HepG2 (cell line): ENCODE measurements around the gene IFI30. TPM values are rescaled to one million over a fixed set of nuclear protein-coding genes. Genes with fewer than 3 reads are reported as not detected.

Source experiments
- ATAC-seq: fragments of 200-7000 bp; cut with Tn5 transposase; 3 replicates; pipeline ENCODE4 v1.9.1; 2020; ENCODE audit warnings: mild to moderate bottlenecking, moderate library complexity
- BruUV-seq: library from RNA; stranded (reverse); fragments of 400-500 nt; replicated peaks from 2 replicates; lab custom pipeline; 2021; lab: Mats Ljungman, UMichigan
- CTCF ChIA-PET: fragments of 300-600 bp; formaldehyde crosslinking; extraction: SDS; loops from one replicate; lab custom pipeline; 2021; ENCODE audit warnings: low total read pairs, inconsistent platforms, low intra/inter-chr PET ratio; lab: Yijun Ruan, JAX
- POLR2A ChIA-PET: fragments of 350-600 bp; sonication (Branson Sonifier 250); formaldehyde crosslinking; loops from one replicate; lab custom pipeline; 2020; ENCODE audit warnings: antibody characterized with exemption, inconsistent platforms; lab: Yijun Ruan, JAX
- DNase-seq: peaks from one replicate; pipeline ENCODE4 v3.0.0-alpha.2; 2015; ENCODE audit warnings: low spot score
- FAIRE-seq: peaks from 3 replicates; lab custom pipeline; 2011; peaks lifted over from hg19 to GRCh38; lab: Jason Lieb, UNC
- H2AFZ ChIP-seq: one replicate; pipeline ENCODE4 v1.6.1; 2011; ENCODE audit warnings: low read length, inconsistent platforms
- H3K27ac ChIP-seq: fragments of 300-600 bp; 3 replicates; pipeline ENCODE4 v1.8.0; 2011; ENCODE audit warnings: mixed run types, mild to moderate bottlenecking, mixed read lengths, low read length, inconsistent platforms; ENCODE audit not compliant: insufficient read depth; ENCODE audit errors: extremely low read length
- H3K27me3 ChIP-seq, 2 experiments: fragments of 200-600 bp in 1 of 2; 2 replicates in 1 of 2; 3 replicates in 1 of 2; pipeline versions ENCODE4 v1.6.0 to v1.8.0; 2011; ENCODE audit warnings: low read length in 2 of 2, mild to moderate bottlenecking in 2 of 2, moderate library complexity in 2 of 2, inconsistent platforms in 1 of 2; ENCODE audit not compliant: insufficient read depth in 2 of 2, control insufficient read depth in 1 of 2
- H3K36me3 ChIP-seq, 2 experiments: fragments of 200-600 bp in 1 of 2; replicated peaks in 1 of 2; 2 replicates in 1 of 2; 3 replicates in 1 of 2; pipeline versions ENCODE4 v1.5.1 to v1.8.0; 2011; ENCODE audit warnings: low read length in 2 of 2, inconsistent platforms in 1 of 2; ENCODE audit not compliant: insufficient read depth in 2 of 2, control insufficient read depth in 1 of 2
- H3K4me1 ChIP-seq: 2 replicates; pipeline ENCODE4 v1.5.1; 2012; ENCODE audit warnings: low read length, inconsistent platforms; ENCODE audit not compliant: insufficient read depth
- H3K4me2 ChIP-seq: 2 replicates; pipeline ENCODE4 v1.6.0; 2011; ENCODE audit warnings: low read depth, low read length, inconsistent platforms
- H3K4me3 ChIP-seq, 3 experiments: fragments of 200-600 bp in 1 of 3; sonication (generic), shearing (Covaris generic) in 1 of 3; replicated peaks in 1 of 3; 2 replicates each; pipeline ENCODE4 v1.5.1; 2011 to 2016; ENCODE audit warnings: low read length in 3 of 3, inconsistent platforms in 2 of 3, low read depth in 2 of 3, mild to moderate bottlenecking in 2 of 3, control low read depth in 1 of 3, mixed read lengths in 1 of 3; ENCODE audit not compliant: insufficient read depth in 1 of 3
- H3K79me2 ChIP-seq: one replicate; pipeline ENCODE4 v1.6.1; 2011; ENCODE audit warnings: low read length, inconsistent platforms; ENCODE audit not compliant: insufficient read depth
- H3K9ac ChIP-seq: 2 replicates; pipeline ENCODE4 v1.6.0; 2011; ENCODE audit warnings: mild to moderate bottlenecking, low read depth, low read length, inconsistent platforms; ENCODE audit not compliant: insufficient read depth
- H3K9me3 ChIP-seq: 2 replicates; pipeline ENCODE4 v1.5.1; 2012; ENCODE audit warnings: mild to moderate bottlenecking, low read length
- H4K20me1 ChIP-seq: 2 replicates; pipeline ENCODE4 v1.6.0; 2011; ENCODE audit warnings: inconsistent platforms, mild to moderate bottlenecking, low read length, moderate library complexity; ENCODE audit not compliant: insufficient read depth
- ADNP ChIP-seq: sonication (generic); formaldehyde crosslinking; IDR thresholded peaks from 2 replicates; pipeline ENCODE4 v1.4.0; 2020; ENCODE audit warnings: missing genetic modification reagents
- ARHGAP35 ChIP-seq: sonication (generic); formaldehyde crosslinking; IDR thresholded peaks from 2 replicates; pipeline ENCODE4 v1.9.0; 2022; ENCODE audit warnings: mild to moderate bottlenecking, inconsistent platforms, moderate library complexity, missing genetic modification reagents, borderline replicate concordance
- CBX1 ChIP-seq: IDR thresholded peaks from one replicate; pipeline ENCODE4 v1.6.1; 2016; ENCODE audit warnings: antibody characterized with exemption, low read depth
- CBX5 ChIP-seq: sonication (generic); formaldehyde crosslinking; IDR thresholded peaks from 2 replicates; pipeline ENCODE4 v1.4.0; 2020; ENCODE audit warnings: missing genetic modification reagents, borderline replicate concordance
- DR1 ChIP-seq: sonication (generic); formaldehyde crosslinking; IDR thresholded peaks from 2 replicates; pipeline ENCODE4 v1.8.0; 2021; ENCODE audit warnings: mild to moderate bottlenecking, missing genetic modification reagents, inconsistent platforms
- FOXC1 ChIP-seq: sonication (generic); formaldehyde crosslinking; IDR thresholded peaks from 2 replicates; pipeline ENCODE4 v1.8.0; 2022; ENCODE audit warnings: mild to moderate bottlenecking, missing genetic modification reagents, borderline replicate concordance
- FOXK2 ChIP-seq: fragments of 450-650 bp; IDR thresholded peaks from 2 replicates; pipeline ENCODE4 v1.6.1; 2016
- GATAD2A ChIP-seq: IDR thresholded peaks from 2 replicates; pipeline ENCODE4 v1.6.1; 2016
- HNRNPL ChIP-seq: fragments of 200-400 bp; formaldehyde crosslinking; IDR thresholded peaks from 2 replicates; pipeline ENCODE4 v1.6.1; 2017; ENCODE audit warnings: mild to moderate bottlenecking, low read depth, low read length
- PAF1 ChIP-seq: IDR thresholded peaks from 2 replicates; pipeline ENCODE4 v1.6.1; 2016; ENCODE audit warnings: missing genetic modification reagents, missing compliant biosample characterization
- POGZ ChIP-seq: sonication (generic); formaldehyde crosslinking; IDR thresholded peaks from 2 replicates; pipeline ENCODE4 v1.4.0; 2020; ENCODE audit warnings: mild to moderate bottlenecking, missing genetic modification reagents
- SCMH1 ChIP-seq: sonication (generic); formaldehyde crosslinking; IDR thresholded peaks from 2 replicates; pipeline ENCODE4 v1.9.0; 2021; ENCODE audit warnings: missing genetic modification reagents, mild to moderate bottlenecking, borderline replicate concordance
- ZNF180 ChIP-seq: sonication (generic); formaldehyde crosslinking; IDR thresholded peaks from 2 replicates; pipeline ENCODE4 v1.4.0; 2020; ENCODE audit warnings: low read depth, missing genetic modification reagents, borderline replicate concordance
- WGBS: methylation state at CpG from one replicate; pipeline ENCODE4 v1.1.6; 2017; ENCODE audit warnings: low lambda C conversion rate; 5-methylcytosine and 5-hydroxymethylcytosine counted together
- in situ Hi-C: cut with HindIII; loops from 2 replicates; pipeline ENCODE4 v1.10.0; 2017; ENCODE audit warnings: low pct_unique_long_range_greater_than_20kb; ENCODE audit not compliant: extremely low pct_ligation_motif_present
- intact Hi-C: fragments of 100-400 bp; cut with micrococcal nuclease; formaldehyde crosslinking; loops from one replicate; pipeline ENCODE4 v1.10.0; 2022; ENCODE audit not compliant: unreplicated experiment
- polyA plus RNA-seq, 8 experiments: library from polyadenylated mRNA; depleted of rRNA in 3 of 8; stranded (reverse) in 7 of 8; unstranded in 1 of 8; fragments of >200 nt; fragmentation: Illumina TruSeq in 4 of 8; extraction: Trizol in 4 of 8; gene quantifications; 2 replicates each; pipeline versions ENCODE4 v1.2.1 to v1.2.3, GENCODE V29; 2011 to 2016; ENCODE audit warnings: low read depth in 4 of 8, missing spikeins in 1 of 8, mixed read lengths in 1 of 8; ENCODE audit not compliant: insufficient read depth in 1 of 8
- total RNA-seq, 5 experiments: library from RNA; depleted of rRNA; stranded (reverse); fragments of >200 nt; fragmentation: Illumina TruSeq; extraction: Trizol; gene quantifications; 2 replicates each; pipeline ENCODE4 v1.2.3, GENCODE V29; 2016; ENCODE audit warnings: low read depth in 1 of 5
- TF ChIP-seq, protein P1 (sequence below): IDR thresholded peaks from 2 replicates; pipeline ENCODE4 v1.6.1; 2018; ENCODE audit warnings: missing genetic modification reagents, mild to moderate bottlenecking, missing compliant biosample characterization
- TF ChIP-seq, protein P2 (sequence below): sonication (generic); formaldehyde crosslinking; IDR thresholded peaks from 2 replicates; pipeline ENCODE4 v1.9.0; 2021; ENCODE audit warnings: missing genetic modification reagents, mild to moderate bottlenecking, borderline replicate concordance
- TF ChIP-seq, protein P3 (sequence below): sonication (generic); formaldehyde crosslinking; conservative IDR thresholded peaks from 2 replicates; pipeline ENCODE4 v1.4.0; 2020; ENCODE audit warnings: mild to moderate bottlenecking, missing genetic modification reagents, moderate library complexity
- TF ChIP-seq, protein P4 (sequence below): sonication (generic); formaldehyde crosslinking; conservative IDR thresholded peaks from 2 replicates; pipeline ENCODE4 v1.5.0; 2020; ENCODE audit warnings: missing genetic modification reagents

The IFI30 gene
- total and polyA plus RNA-seq, 2 of the 13 experiments (the other 11 are each of a cell fraction or from before 2014, with no cell fraction given): 25.0 to 79.4 TPM

DNA sequence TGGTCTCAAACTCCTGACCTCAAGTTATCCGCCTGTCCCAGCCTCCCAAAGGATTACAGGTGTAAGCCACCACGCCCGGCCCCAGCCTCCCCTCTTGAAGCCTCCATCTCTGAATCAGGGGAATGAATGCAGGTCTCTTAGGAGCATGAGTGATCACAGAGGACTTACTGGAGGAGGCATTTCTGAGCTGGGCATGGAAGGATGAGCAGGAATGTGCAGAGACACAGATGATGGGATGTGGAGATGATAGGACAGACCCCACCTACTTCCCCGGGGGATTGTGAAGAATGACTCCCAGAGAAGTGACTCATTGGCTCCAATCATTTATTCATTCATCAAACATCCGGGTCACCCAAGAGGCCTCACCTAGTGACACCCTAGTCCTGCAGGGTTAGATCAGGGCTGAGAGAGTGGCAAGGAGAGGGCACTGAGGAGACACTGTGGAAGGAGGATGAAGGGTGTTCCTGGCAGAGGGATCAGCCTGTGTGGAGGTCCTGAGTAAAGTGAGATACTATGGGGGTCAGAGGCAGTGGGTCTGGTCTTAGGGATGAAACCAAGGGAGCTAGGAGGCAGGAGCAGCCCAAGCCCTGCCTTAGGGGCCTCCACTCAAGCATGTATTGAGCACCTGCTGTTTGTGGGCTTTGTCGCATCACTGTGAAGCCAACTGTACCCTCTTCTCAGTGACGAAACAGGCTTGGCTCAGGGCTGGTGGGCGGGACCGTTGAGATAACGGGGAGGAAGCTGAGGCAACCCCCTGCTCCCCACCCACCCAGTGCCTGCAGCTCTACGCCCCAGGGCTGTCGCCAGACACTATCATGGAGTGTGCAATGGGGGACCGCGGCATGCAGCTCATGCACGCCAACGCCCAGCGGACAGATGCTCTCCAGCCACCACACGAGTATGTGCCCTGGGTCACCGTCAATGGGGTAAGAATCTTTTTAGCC lies 3.0 kb downstream of the IFI30 start:
- DNase-seq (no peak), FAIRE-seq (no peak), ATAC-seq (no peak)
- intact Hi-C loops: no loop called here
- 89% methylated on average over 9 of the region's 19 CpGs for WGBS
- no peak overlapping the region for H3K4me2 ChIP-seq
- H4K20me1 ChIP-seq: no peaks in the 10 kb centered on the region
- H3K4me1 ChIP-seq: peaks cover 14% of the 10 kb centered on the region
- CTCF ChIA-PET: no interaction called here
- no peak overlapping the region for H2AFZ ChIP-seq
- no peak overlapping the region for H3K27ac ChIP-seq
- H3K9me3 ChIP-seq: no peaks in the 10 kb centered on the region
- no peaks in the 10 kb centered on the region for H3K27me3 ChIP-seq
- peaks cover 0 to 10% of the 10 kb centered on the region in 2 experiments; a peak in 1 of 5 replicates for H3K36me3 ChIP-seq
- BruUV-seq: no TSS peak
- POLR2A ChIA-PET: no interaction called here
- no peak for TF ChIP-seq CBX1
- TF ChIP-seq, protein P1, sequence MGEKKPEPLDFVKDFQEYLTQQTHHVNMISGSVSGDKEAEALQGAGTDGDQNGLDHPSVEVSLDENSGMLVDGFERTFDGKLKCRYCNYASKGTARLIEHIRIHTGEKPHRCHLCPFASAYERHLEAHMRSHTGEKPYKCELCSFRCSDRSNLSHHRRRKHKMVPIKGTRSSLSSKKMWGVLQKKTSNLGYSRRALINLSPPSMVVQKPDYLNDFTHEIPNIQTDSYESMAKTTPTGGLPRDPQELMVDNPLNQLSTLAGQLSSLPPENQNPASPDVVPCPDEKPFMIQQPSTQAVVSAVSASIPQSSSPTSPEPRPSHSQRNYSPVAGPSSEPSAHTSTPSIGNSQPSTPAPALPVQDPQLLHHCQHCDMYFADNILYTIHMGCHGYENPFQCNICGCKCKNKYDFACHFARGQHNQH: no peak
- TF ChIP-seq, protein P2, sequence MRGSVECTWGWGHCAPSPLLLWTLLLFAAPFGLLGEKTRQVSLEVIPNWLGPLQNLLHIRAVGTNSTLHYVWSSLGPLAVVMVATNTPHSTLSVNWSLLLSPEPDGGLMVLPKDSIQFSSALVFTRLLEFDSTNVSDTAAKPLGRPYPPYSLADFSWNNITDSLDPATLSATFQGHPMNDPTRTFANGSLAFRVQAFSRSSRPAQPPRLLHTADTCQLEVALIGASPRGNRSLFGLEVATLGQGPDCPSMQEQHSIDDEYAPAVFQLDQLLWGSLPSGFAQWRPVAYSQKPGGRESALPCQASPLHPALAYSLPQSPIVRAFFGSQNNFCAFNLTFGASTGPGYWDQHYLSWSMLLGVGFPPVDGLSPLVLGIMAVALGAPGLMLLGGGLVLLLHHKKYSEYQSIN (CRISPR knock-in tag): no peak
- no peak for TF ChIP-seq FOXC1 (CRISPR knock-in tag)
- TF ChIP-seq SCMH1: no peak
- TF ChIP-seq PAF1 (CRISPR knock-in tag): no peak
- TF ChIP-seq, protein P3, sequence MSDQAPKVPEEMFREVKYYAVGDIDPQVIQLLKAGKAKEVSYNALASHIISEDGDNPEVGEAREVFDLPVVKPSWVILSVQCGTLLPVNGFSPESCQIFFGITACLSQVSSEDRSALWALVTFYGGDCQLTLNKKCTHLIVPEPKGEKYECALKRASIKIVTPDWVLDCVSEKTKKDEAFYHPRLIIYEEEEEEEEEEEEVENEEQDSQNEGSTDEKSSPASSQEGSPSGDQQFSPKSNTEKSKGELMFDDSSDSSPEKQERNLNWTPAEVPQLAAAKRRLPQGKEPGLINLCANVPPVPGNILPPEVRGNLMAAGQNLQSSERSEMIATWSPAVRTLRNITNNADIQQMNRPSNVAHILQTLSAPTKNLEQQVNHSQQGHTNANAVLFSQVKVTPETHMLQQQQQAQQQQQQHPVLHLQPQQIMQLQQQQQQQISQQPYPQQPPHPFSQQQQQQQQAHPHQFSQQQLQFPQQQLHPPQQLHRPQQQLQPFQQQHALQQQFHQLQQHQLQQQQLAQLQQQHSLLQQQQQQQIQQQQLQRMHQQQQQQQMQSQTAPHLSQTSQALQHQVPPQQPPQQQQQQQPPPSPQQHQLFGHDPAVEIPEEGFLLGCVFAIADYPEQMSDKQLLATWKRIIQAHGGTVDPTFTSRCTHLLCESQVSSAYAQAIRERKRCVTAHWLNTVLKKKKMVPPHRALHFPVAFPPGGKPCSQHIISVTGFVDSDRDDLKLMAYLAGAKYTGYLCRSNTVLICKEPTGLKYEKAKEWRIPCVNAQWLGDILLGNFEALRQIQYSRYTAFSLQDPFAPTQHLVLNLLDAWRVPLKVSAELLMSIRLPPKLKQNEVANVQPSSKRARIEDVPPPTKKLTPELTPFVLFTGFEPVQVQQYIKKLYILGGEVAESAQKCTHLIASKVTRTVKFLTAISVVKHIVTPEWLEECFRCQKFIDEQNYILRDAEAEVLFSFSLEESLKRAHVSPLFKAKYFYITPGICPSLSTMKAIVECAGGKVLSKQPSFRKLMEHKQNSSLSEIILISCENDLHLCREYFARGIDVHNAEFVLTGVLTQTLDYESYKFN: no peak
- no peak for TF ChIP-seq HNRNPL
- no peak for TF ChIP-seq ZNF180 (CRISPR knock-in tag)
- no peak for TF ChIP-seq DR1 (CRISPR knock-in tag)
- no peak for TF ChIP-seq FOXK2
- TF ChIP-seq POGZ (CRISPR knock-in tag): no peak
- TF ChIP-seq, protein P4, sequence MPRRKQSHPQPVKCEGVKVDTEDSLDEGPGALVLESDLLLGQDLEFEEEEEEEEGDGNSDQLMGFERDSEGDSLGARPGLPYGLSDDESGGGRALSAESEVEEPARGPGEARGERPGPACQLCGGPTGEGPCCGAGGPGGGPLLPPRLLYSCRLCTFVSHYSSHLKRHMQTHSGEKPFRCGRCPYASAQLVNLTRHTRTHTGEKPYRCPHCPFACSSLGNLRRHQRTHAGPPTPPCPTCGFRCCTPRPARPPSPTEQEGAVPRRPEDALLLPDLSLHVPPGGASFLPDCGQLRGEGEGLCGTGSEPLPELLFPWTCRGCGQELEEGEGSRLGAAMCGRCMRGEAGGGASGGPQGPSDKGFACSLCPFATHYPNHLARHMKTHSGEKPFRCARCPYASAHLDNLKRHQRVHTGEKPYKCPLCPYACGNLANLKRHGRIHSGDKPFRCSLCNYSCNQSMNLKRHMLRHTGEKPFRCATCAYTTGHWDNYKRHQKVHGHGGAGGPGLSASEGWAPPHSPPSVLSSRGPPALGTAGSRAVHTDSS (CRISPR knock-in tag): no peak
- TF ChIP-seq GATAD2A (CRISPR knock-in tag): no peak
- no peak for TF ChIP-seq CBX5 (CRISPR knock-in tag)
- TF ChIP-seq ADNP (CRISPR knock-in tag): no peak
- no peak for TF ChIP-seq ARHGAP35 (CRISPR knock-in tag)
- TF ChIP-seq, all 625 proteins: peak for 0
- Histone ChIP-seq H3K79me2 (no peaks in the 10 kb centered on the region), H3K9ac (no peak overlapping the region), H3K4me3 (no peak overlapping the region)
- in situ Hi-C loops: loop anchor here (10.0 kb wide), 1 partner anchor 172 kb away; the partner anchor contains the start of gene ARRDC2
